Cardiac muscle cell (in vitro differentiated cells and primary cell): ENCODE data around the gene EXOC4. TPM values are rescaled to one million over a fixed set of nuclear protein-coding genes. Genes with fewer than 3 reads are reported as not detected.

Experiments
- DNase-seq, 2 donors: peaks; one replicate each; pipeline versions ENCODE4 v3.0.0 to v3.0.0-alpha.2; 2010 to 2017; ENCODE audit warnings: low read depth in 1 of 2, low spot score in 1 of 2
- H3K27ac ChIP-seq: fragments of 200-600 bp; sonication (generic); 2 replicates; pipeline ENCODE4 v1.5.1; 2016
- H3K27me3 ChIP-seq: fragments of 200-600 bp; sonication (generic); 2 replicates; pipeline ENCODE4 v1.6.0; 2016; ENCODE audit warnings: control low read depth
- H3K36me3 ChIP-seq: fragments of 200-600 bp; sonication (generic); 2 replicates; pipeline ENCODE4 v1.5.1; 2016; ENCODE audit warnings: control low read depth
- H3K4me1 ChIP-seq: fragments of 200-600 bp; sonication (generic); 2 replicates; pipeline ENCODE4 v1.8.1; 2017; ENCODE audit warnings: low read depth, mild to moderate bottlenecking, mixed run types
- H3K4me3 ChIP-seq: fragments of 200-600 bp; sonication (generic); 2 replicates; pipeline ENCODE4 v1.5.1; 2016; ENCODE audit warnings: mild to moderate bottlenecking
- H3K9me3 ChIP-seq: fragments of 200-600 bp; sonication (generic); 2 replicates; pipeline ENCODE4 v1.5.1; 2017; ENCODE audit warnings: low read depth, mild to moderate bottlenecking, control low read depth
- CTCF ChIP-seq: IDR thresholded peaks from 2 replicates; pipeline ENCODE4 v1.5.1; 2012; ENCODE audit warnings: low read depth, mild to moderate bottlenecking, low read length
- polyA plus RNA-seq: library from polyadenylated mRNA; unstranded; fragments of >200 nt; fragmentation: Nextera tagmentation; extraction: Ambion mirVana; gene quantifications from 2 replicates; pipeline ENCODE4 v1.2.1, GENCODE V29; 2016
- total RNA-seq: library from RNA; depleted of rRNA; stranded (reverse); fragments of >200 nt; gene quantifications from 2 replicates; pipeline ENCODE4 v1.2.3, GENCODE V29; 2016

Gene EXOC4
- total and polyA plus RNA-seq, 2 experiments from 2014 or later = 33.6 to 46.0 TPM

- no peak for DNase-seq
- no peak for TF ChIP-seq CTCF
- no peak overlapping the region for H3K4me3 ChIP-seq
- no peaks in the 10 kb centered on the region for H3K4me1 ChIP-seq
- no peak overlapping the region for H3K27ac ChIP-seq
- H3K36me3 ChIP-seq = no peaks in the 10 kb centered on the region
- H3K27me3 ChIP-seq = no peaks in the 10 kb centered on the region
- H3K9me3 ChIP-seq = no peaks in the 10 kb centered on the region
Measured at GRCh38 chr7:133583545-133584171, 330.8 kb downstream of the EXOC4 start.

- Histone ChIP-seq H3K4me1 (no peaks in the 10 kb centered on the region), H3K4me3 (no peak overlapping the region), H3K9me3 (no peaks in the 10 kb centered on the region), H3K27me3 (no peaks in the 10 kb centered on the region), H3K36me3 (no peaks in the 10 kb centered on the region), H3K27ac (no peak overlapping the region)
- DNase-seq = no peak
- no peak for TF ChIP-seq CTCF
Measured at GRCh38 chr7:133584956-133585668, 332.2 kb downstream of the EXOC4 start.

DNA sequence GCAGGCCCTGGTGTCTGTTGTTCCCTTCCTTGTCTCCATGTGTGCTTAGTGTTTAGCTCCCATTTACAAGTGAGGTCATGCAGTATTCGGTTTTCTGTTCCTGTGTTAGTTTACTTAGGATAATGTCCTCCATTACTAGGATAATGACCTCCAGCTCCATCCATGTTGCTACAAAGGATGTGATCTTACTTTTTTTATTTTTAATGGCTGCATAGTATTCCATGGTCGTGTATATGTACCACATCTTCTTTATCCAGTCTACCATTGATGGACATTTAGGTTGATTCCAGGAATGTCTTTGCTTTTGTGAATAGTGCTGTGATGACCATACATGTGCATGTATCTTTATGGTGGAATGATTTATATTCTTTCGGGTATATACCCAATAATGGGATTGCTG lies 333.4 kb downstream of the EXOC4 start:
- no peaks in the 10 kb centered on the region for H3K4me1 ChIP-seq
- no peaks in the 10 kb centered on the region for H3K36me3 ChIP-seq
- DNase-seq = no peak
- H3K4me3 ChIP-seq = no peak overlapping the region
- no peaks in the 10 kb centered on the region for H3K27me3 ChIP-seq
- no peak overlapping the region for H3K27ac ChIP-seq
- H3K9me3 ChIP-seq = no peaks in the 10 kb centered on the region
- no peak for TF ChIP-seq CTCF

- H3K27me3 ChIP-seq = no peaks in the 10 kb centered on the region
- no peaks in the 10 kb centered on the region for H3K4me1 ChIP-seq
- H3K4me3 ChIP-seq = no peak overlapping the region
- H3K36me3 ChIP-seq = no peaks in the 10 kb centered on the region
- H3K27ac ChIP-seq = no peak overlapping the region
- H3K9me3 ChIP-seq = no peaks in the 10 kb centered on the region
- no peak for TF ChIP-seq CTCF
- no peak for DNase-seq
Measured at GRCh38 chr7:133587903-133588302, 335.0 kb downstream of the EXOC4 start.

DNA sequence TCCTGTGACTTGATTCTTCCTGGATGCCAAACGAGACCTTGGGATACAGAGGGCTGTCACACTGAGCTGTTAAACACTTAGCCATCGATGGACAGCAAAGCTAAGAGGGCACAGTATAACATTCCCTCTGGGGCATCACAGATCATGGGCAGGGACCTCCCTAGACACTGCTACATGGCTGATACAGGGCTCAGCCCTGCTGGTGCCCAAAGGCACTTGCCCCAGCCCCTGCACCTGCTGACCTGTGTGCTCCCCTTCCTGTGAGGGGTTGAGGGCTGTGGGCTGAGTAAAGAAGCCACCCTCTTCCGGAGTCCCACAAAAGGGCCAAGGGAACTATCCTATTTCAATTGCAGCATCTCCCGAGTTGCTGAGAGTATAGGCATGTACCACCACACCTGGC lies 337.9 kb downstream of the EXOC4 start:
- no peaks in the 10 kb centered on the region for H3K4me1 ChIP-seq
- no peak overlapping the region for H3K27ac ChIP-seq
- no peaks in the 10 kb centered on the region for H3K36me3 ChIP-seq
- H3K4me3 ChIP-seq = no peak overlapping the region
- H3K9me3 ChIP-seq = no peaks in the 10 kb centered on the region
- no peak for TF ChIP-seq CTCF
- no peak for DNase-seq
- no peaks in the 10 kb centered on the region for H3K27me3 ChIP-seq
